GM10847 (cell line): ENCODE data around the gene BAG1.

Experiments
- POLR2A ChIP-seq: IDR thresholded peaks from 2 replicates; pipeline ENCODE4 v1.6.1; 2011; ENCODE audit not compliant: insufficient read length; ENCODE audit errors: extremely low read depth

BAG1 gene

DNA sequence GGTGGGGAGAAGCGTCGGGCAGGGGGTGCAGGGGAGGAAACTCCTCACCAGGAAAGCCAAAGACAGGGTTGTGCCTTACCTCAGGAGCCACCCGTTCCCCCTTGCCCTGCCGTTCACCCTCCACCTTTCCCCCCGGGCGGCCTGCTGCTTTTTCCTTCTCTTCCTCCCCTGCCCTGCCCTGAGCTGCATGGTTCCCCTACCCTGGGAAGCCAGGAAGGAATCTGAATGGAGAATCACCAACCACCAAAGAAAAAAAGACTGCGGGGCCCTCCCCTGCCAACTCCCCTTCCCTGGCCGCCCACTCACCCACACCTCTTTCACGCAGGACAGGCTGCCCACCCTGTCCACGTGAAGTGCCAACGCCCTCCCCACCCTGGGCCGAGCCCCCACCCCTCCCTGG lies 25.0 kb upstream of the BAG1 start:
- TF ChIP-seq POLR2A, result no peak

GRCh38 chr9:33288828-33289483 lies 24.4 kb upstream of the BAG1 start:
- no peak for TF ChIP-seq POLR2A

GRCh38 chr9:33288235-33288634 lies 23.7 kb upstream of the BAG1 start:
- no peak for TF ChIP-seq POLR2A

DNA sequence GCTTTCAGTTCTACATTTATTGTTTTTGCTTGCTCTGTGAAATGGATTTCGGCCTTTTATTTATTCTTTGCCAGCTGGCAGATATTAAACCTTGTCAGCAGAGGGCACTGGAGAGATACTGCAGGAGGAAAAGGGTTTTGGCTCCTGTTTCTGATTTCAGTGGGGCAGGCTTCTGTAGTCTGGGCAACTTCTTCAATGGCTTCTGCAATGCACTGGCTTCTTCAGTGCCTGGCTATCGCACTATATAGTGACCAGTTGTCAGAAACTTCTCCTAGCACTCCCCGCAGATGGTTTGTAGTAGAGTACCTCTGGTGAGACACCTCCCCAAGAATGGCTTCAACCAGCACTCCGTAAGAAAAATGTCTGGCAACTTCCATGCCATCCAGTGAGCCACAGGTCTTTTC lies 22.6 kb upstream of the BAG1 start:
- TF ChIP-seq POLR2A, result no peak

DNA sequence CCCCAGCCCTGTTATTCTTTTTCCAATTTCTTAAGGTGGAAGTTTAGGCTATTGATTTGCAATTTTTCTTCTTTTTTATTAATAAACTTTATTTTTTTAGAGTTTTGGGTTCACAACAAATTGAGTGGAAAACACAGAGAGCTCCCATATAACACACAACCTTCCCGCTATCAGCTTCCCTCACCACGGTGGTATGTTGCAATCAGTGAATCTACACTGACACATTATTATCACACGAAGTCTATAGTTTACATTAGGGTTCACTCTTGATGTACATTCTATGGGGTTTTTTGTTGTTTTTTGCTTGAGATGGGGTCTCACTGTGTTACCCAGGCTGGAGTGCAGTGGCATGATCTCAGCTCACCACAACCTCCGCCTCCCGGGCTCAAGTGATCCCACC lies 21.0 kb upstream of the BAG1 start:
- no peak for TF ChIP-seq POLR2A

DNA sequence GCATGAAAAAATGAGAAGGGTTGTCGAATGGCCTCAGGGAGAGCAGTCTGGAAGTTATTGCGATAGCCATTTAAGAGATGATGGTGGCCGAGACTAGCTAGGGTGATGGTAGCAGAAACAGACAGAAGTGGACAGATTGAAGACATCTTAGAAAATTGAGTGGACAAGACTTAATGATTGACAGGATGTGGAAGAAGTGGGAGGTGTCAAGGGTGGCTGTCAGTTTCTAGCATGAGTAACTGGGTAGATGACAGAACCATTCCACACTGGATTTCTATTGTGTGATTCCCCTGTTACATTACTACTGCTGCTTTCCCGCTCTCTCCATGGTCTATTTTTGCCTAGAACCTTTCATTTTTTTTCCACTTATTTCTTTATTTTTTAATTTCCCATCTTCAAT lies 13.0 kb upstream of the BAG1 start:
- TF ChIP-seq POLR2A, result no peak

- TF ChIP-seq POLR2A, result no peak
Measured at GRCh38 chr9:33273972-33274328, 9.4 kb upstream of the BAG1 start.

GRCh38 chr9:33273266-33273971 lies 8.9 kb upstream of the BAG1 start:
- TF ChIP-seq POLR2A, result no peak

GRCh38 chr9:33272061-33272460 lies 7.6 kb upstream of the BAG1 start:
- no peak for TF ChIP-seq POLR2A

GRCh38 chr9:33270146-33270545 lies 5.6 kb upstream of the BAG1 start:
- TF ChIP-seq POLR2A, result no peak

GRCh38 chr9:33267151-33267767 lies 2.8 kb upstream of the BAG1 start:
- TF ChIP-seq POLR2A, result no peak

- TF ChIP-seq POLR2A, result peak; percentile 7
Measured at GRCh38 chr9:33265211-33265865, 830 bp upstream of the BAG1 start.

- no peak for TF ChIP-seq POLR2A
Measured at GRCh38 chr9:33264003-33264472, 470 bp downstream of the BAG1 start.

DNA sequence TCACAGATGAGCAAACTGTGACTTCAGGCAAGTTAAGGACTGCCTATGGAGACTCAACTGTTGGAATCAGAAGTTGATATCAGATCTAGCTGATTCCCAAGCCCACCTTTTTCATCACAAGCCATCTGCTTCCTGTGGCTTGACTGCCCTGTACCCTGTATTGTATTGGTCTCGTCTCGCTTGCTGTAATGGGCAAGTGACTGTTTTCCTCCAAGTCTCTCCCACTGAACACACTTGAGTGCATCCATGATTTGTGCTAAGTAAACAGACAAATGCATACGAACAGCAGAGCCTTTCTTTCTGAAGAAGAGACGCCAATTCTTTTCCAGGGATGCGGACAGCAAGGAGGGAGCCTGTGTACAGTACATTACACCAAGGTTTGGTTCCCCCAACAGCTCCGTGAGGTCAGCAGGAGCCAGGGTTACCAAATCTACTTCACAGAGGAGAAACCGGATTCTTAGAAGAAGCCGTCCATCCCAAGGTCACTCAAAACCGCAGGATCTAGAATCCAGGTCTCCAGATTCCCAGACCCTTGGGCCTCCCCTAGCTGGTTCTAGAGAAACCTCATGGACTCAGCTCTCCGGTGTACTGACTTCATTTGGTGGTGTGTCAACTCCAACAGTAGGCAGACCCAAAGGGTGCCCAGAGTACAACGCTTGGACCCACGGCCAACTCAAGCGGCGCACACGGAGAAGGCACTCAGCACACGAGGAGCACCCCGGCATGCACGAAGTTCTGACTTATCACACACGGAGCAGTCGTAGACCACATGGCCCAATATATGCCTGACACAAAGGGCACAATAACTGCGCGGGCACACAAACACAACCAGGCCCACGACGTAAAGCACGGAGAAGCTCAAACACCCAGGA lies 1.1 kb downstream of the BAG1 start:
- no peak for TF ChIP-seq POLR2A

GRCh38 chr9:33260372-33260771 lies 4.1 kb downstream of the BAG1 start:
- no peak for TF ChIP-seq POLR2A
